ENCODE data around the gene DRAXIN.
A peak's percentile ranks its signal among the peaks of the same experiment; 100 is the strongest.

DRAXIN gene

GRCh38 chr1:11654137-11654938 is 37.2 kb upstream of the DRAXIN start, which contains the start of the genes FBXO2 and FBXO44:
Gene FBXO2, minus strand, starts transcription at chr1:11654429. Its CDS starts 89 bp downstream, at chr1:11654340.
Gene FBXO44, plus strand, starts transcription at chr1:11654877. Its CDS starts 959 bp downstream, at chr1:11655836.
- TF ChIP-seq SP1 (IDR thresholded peaks at IDR 0.05) (no peak), PKNOX1 (IDR thresholded peaks at IDR 0.05) (no peak)
- POLR2A ChIA-PET = interaction anchor here (1.1 kb wide), 1 partner anchor 10 kb away, joined by 4 read pairs; the partner anchor contains the start of gene FBXO6
- peak; percentile 71 for DNase-seq (ENCODE audit: extremely low spot score)
- CTCF ChIA-PET = interaction anchor here (1.8 kb wide), 1 partner anchor 65 kb away, joined by 6 read pairs; no protein-coding TSS in a partner anchor

GRCh38 chr1:11654939-11655808 is 36.3 kb upstream of the DRAXIN start:
- POLR2A ChIA-PET = interaction anchor here (1.1 kb wide), 2 partner anchors 9 to 82 kb away, joined by 3 to 4 read pairs; partner anchors contain the start of gene FBXO6
- no peak for DNase-seq (ENCODE audit: extremely low spot score)
- CTCF ChIA-PET = interaction anchor here (1.1 to 1.8 kb wide), 4 partner anchors 9 to 64 kb away, joined by 3 to 7 read pairs (median 6); partner anchors contain the start of gene FBXO6
- TF ChIP-seq FOXK2 (IDR thresholded peaks at IDR 0.05) = no peak
- no peak for TF ChIP-seq FOXA1 (IDR thresholded peaks at IDR 0.05)
- no peak for TF ChIP-seq HDGF (IDR thresholded peaks at IDR 0.05; ENCODE audit: borderline replicate concordance)
- TF ChIP-seq SP1 (IDR thresholded peaks at IDR 0.05) = no peak
- TF ChIP-seq ZNF384 (IDR thresholded peaks at IDR 0.05) = no peak
- no peak for TF ChIP-seq LEF1 (IDR thresholded peaks at IDR 0.05; ENCODE audit: borderline replicate concordance)
- no peak for TF ChIP-seq CTBP1 (IDR thresholded peaks at IDR 0.05; ENCODE audit: borderline replicate concordance)
- TF ChIP-seq BHLHE40 (IDR thresholded peaks at IDR 0.05; ENCODE audit: borderline replicate concordance) = no peak
- no peak for TF ChIP-seq L3MBTL2 (conservative IDR thresholded peaks at IDR 0.05)
- TF ChIP-seq FOXM1 (IDR thresholded peaks at IDR 0.05; ENCODE audit: borderline replicate concordance) = no peak
- no peak for TF ChIP-seq ARNT (IDR thresholded peaks at IDR 0.05)
- TF ChIP-seq TARDBP (IDR thresholded peaks at IDR 0.05) = no peak
- no peak for TF ChIP-seq NFRKB (IDR thresholded peaks at IDR 0.05)
- no peak for TF ChIP-seq PKNOX1 (IDR thresholded peaks at IDR 0.05)
- no peak for TF ChIP-seq SUZ12 (IDR thresholded peaks at IDR 0.05)
- TF ChIP-seq ELF4 (IDR thresholded peaks at IDR 0.05) = no peak

GRCh38 chr1:11657654-11658053 is 33.9 kb upstream of the DRAXIN start:
- ChIA-PET CTCF (no interaction called here), POLR2A (no interaction called here)
- no peak for DNase-seq (ENCODE audit: extremely low spot score)
- TF ChIP-seq ZNF384 (IDR thresholded peaks at IDR 0.05) = no peak
- no peak for TF ChIP-seq NFRKB (IDR thresholded peaks at IDR 0.05)
- TF ChIP-seq TARDBP (IDR thresholded peaks at IDR 0.05) = no peak
- TF ChIP-seq SP1 (IDR thresholded peaks at IDR 0.05) = no peak
- no peak for TF ChIP-seq ARNT (IDR thresholded peaks at IDR 0.05)
- no peak for TF ChIP-seq HDGF (IDR thresholded peaks at IDR 0.05; ENCODE audit: borderline replicate concordance)
- no peak for TF ChIP-seq SUZ12 (IDR thresholded peaks at IDR 0.05)
- no peak for TF ChIP-seq FOXM1 (IDR thresholded peaks at IDR 0.05; ENCODE audit: borderline replicate concordance)

GRCh38 chr1:11658542-11658941 is 33.0 kb upstream of the DRAXIN start:
- DNase-seq (ENCODE audit: extremely low spot score) = no peak
- ChIA-PET POLR2A (no interaction called here), CTCF (no interaction called here)
- TF ChIP-seq BHLHE40 (IDR thresholded peaks at IDR 0.05; ENCODE audit: borderline replicate concordance) (no peak), ARNT (IDR thresholded peaks at IDR 0.05) (no peak), TARDBP (IDR thresholded peaks at IDR 0.05) (no peak), LEF1 (IDR thresholded peaks at IDR 0.05; ENCODE audit: borderline replicate concordance) (no peak), L3MBTL2 (conservative IDR thresholded peaks at IDR 0.05) (no peak), FOXA1 (IDR thresholded peaks at IDR 0.05) (no peak), PKNOX1 (IDR thresholded peaks at IDR 0.05) (no peak), HDGF (IDR thresholded peaks at IDR 0.05; ENCODE audit: borderline replicate concordance) (no peak), CTBP1 (IDR thresholded peaks at IDR 0.05; ENCODE audit: borderline replicate concordance) (no peak)

- CTCF ChIA-PET = no interaction called here
- no peak for DNase-seq (ENCODE audit: extremely low spot score)
- TF ChIP-seq FOXK2 (IDR thresholded peaks at IDR 0.05) (no peak), NFRKB (IDR thresholded peaks at IDR 0.05) (no peak), BHLHE40 (IDR thresholded peaks at IDR 0.05; ENCODE audit: borderline replicate concordance) (no peak), LEF1 (IDR thresholded peaks at IDR 0.05; ENCODE audit: borderline replicate concordance) (no peak), FOXM1 (IDR thresholded peaks at IDR 0.05; ENCODE audit: borderline replicate concordance) (no peak), ELF4 (IDR thresholded peaks at IDR 0.05) (no peak), ARNT (IDR thresholded peaks at IDR 0.05) (no peak), CTBP1 (IDR thresholded peaks at IDR 0.05; ENCODE audit: borderline replicate concordance) (no peak), HDGF (IDR thresholded peaks at IDR 0.05; ENCODE audit: borderline replicate concordance) (no peak), TARDBP (IDR thresholded peaks at IDR 0.05) (no peak), L3MBTL2 (conservative IDR thresholded peaks at IDR 0.05) (no peak), SP1 (IDR thresholded peaks at IDR 0.05) (no peak)
- POLR2A ChIA-PET = no interaction called here
Observed at GRCh38 chr1:11659748-11660147, 31.8 kb upstream of the DRAXIN start.
